NCI-H2107 (cell line): ENCODE measurements around the gene SIK3.

Experiments used
- DNase-seq: peaks from one replicate; lab custom pipeline; 2025; lab: John Stamatoyannopoulos, UW

The SIK3 gene

GRCh38 chr11:116793772-116794097, 304.5 kb downstream of the SIK3 start:
- no peak for DNase-seq
